Muscle of leg (tissue), 11 donors: ENCODE results near the gene CALHM6. TPM values are rescaled to one million over a fixed set of nuclear protein-coding genes. Genes with fewer than 3 reads are reported as not detected.
"Not testable (repeated sequence)": the region's sequence is repeated elsewhere in the genome, so short reads cannot be mapped to it uniquely, and the experiment has no call there.

ENCODE experiments used
- DNase-seq: peaks from one replicate; pipeline ENCODE4 v3.0.0; 2013
- H3K27ac ChIP-seq: one replicate; pipeline ENCODE4 v1.5.1; 2013; ENCODE audit warnings: mild to moderate bottlenecking, low read length, control low read depth
- H3K27me3 ChIP-seq: one replicate; pipeline ENCODE4 v1.6.1; 2013; ENCODE audit warnings: low read length; ENCODE audit not compliant: control insufficient read depth, insufficient read depth
- H3K36me3 ChIP-seq: one replicate; pipeline ENCODE4 v1.6.1; 2013; ENCODE audit warnings: low read length; ENCODE audit not compliant: control insufficient read depth, insufficient read depth
- H3K4me1 ChIP-seq: one replicate; pipeline ENCODE4 v1.6.1; 2013; ENCODE audit warnings: low read length; ENCODE audit not compliant: control insufficient read depth, insufficient read depth
- H3K4me3 ChIP-seq: one replicate; pipeline ENCODE4 v1.5.1; 2013; ENCODE audit warnings: low read length, control low read depth
- H3K9me3 ChIP-seq: replicated peaks from 2 replicates; pipeline ENCODE4 v1.6.1; 2013; ENCODE audit warnings: low read depth, low read length; ENCODE audit not compliant: control insufficient read depth
- WGBS: methylation state at CpG from one replicate; pipeline ENCODE4 v1.1.5; 2013; ENCODE audit warnings: missing lambda C conversion rate; ENCODE audit not compliant: insufficient coverage; 5-methylcytosine and 5-hydroxymethylcytosine counted together
- polyA plus RNA-seq, 8 donors: library from polyadenylated mRNA; unstranded; fragments of 120-200 nt; gene quantifications; one replicate each; pipeline versions ENCODE4 v1.2.1 to v1.2.3, GENCODE V29; 2013; ENCODE audit warnings: inconsistent platforms in 1 of 8, low replicate concordance in 1 of 8; ENCODE audit not compliant: insufficient read length in 8 of 8, insufficient read depth in 1 of 8
- total RNA-seq: library from RNA; stranded (reverse); fragments of 120-200 nt; gene quantifications from one replicate; pipeline ENCODE4 v1.2.4, GENCODE V29; 2013

CALHM6 gene
- total and polyA plus RNA-seq, 9 donors, result 1.8 to 5.3 (median 3.8) TPM

DNA sequence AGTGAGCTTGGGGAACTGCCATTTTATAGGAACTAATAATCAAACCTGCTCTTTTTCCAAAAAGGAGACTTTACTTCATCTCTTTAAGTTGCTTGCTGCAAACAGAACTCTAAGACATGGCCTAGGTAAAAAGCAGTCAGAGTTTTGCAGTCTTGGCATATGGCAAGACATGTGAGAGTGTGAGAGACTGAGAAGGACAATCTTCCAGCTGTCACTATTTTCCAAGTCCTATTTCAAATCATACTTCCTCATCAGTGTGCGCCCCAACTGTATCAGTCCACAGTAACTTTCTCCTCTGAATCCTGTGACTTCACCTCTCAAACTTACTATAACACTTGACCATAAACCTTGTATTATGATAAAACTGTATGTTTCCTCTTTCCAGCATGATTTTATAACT lies 10.4 kb downstream of the CALHM6 start:
- Histone ChIP-seq H3K36me3 (no peaks in the 10 kb centered on the region), H3K27ac (no peak overlapping the region), H3K9me3 (no peaks in the 10 kb centered on the region), H3K27me3 (no peaks in the 10 kb centered on the region), H3K4me1 (no peaks in the 10 kb centered on the region), H3K4me3 (no peak overlapping the region)
- WGBS, result no CpG with 5 or more reads among the region's 1 CpG
- peak; percentile 59 for DNase-seq

DNA sequence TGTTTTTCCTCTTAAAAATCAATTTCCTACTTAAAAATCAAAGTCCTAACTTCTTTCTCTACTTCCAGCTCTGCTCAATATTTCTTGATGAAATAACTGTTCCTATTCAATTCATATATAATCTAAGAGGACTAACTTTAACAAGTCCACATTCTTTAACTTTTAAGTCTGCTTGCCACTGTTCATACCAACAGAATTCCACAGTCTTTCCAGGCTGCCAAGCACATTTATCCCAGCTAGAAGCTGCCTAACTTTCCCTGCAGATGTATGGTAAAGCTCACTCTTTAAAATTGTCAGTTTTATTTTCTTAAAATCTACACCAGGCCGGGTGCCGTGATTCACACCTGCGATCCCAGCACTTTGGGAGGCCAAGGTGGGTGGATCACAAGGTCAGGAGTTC lies 11.5 kb downstream of the CALHM6 start:
- H3K9me3 ChIP-seq, result no peaks in the 10 kb centered on the region
- no peak overlapping the region for H3K4me3 ChIP-seq
- H3K27me3 ChIP-seq, result no peaks in the 10 kb centered on the region
- H3K4me1 ChIP-seq, result no peaks in the 10 kb centered on the region
- H3K27ac ChIP-seq, result no peak overlapping the region
- no peaks in the 10 kb centered on the region for H3K36me3 ChIP-seq
- DNase-seq, result peak; percentile 60
- WGBS, result no CpG with 5 or more reads among the region's 3 CpGs

DNA sequence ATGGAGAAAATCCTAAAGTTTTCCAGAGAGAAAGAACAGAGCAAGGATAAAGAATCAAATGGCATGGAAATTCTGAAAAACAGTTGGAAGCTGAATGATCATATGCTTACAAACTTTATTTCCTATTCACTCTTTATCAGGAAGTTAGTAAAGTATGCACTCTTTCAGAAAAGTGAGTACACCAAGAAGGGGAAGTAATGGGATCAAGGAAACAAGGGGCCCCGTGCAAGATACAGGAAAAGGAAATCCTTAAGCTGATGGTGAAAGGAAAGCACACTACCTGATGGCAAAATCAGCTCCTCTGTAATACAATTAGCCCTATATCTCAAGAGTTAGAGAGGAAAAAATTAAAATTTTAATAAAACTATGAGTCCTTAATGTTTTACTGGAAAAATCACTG lies 14.0 kb downstream of the CALHM6 start:
- Histone ChIP-seq H3K27me3 (no peaks in the 10 kb centered on the region), H3K4me3 (no peak overlapping the region), H3K27ac (no peak overlapping the region), H3K36me3 (no peaks in the 10 kb centered on the region), H3K4me1 (no peaks in the 10 kb centered on the region), H3K9me3 (no peaks in the 10 kb centered on the region)
- WGBS, result no CpG with 5 or more reads among the region's 1 CpG
- DNase-seq, result peak; percentile 48

- H3K27ac ChIP-seq, result no peak overlapping the region
- no peaks in the 10 kb centered on the region for H3K36me3 ChIP-seq
- peak; percentile 33 for DNase-seq
- no peaks in the 10 kb centered on the region for H3K9me3 ChIP-seq
- no peak overlapping the region for H3K4me3 ChIP-seq
- H3K27me3 ChIP-seq, result no peaks in the 10 kb centered on the region
- H3K4me1 ChIP-seq, result no peaks in the 10 kb centered on the region
- WGBS, result no CpG with 5 or more reads among the region's 5 CpGs
Measured at GRCh38 chr6:116476002-116476678, 15.0 kb downstream of the CALHM6 start.

- no peaks in the 10 kb centered on the region for H3K27me3 ChIP-seq
- H3K4me1 ChIP-seq, result no peaks in the 10 kb centered on the region
- H3K9me3 ChIP-seq, result no peaks in the 10 kb centered on the region
- 67% methylated on average over 1 of the region's 1 CpG for WGBS
- no peak overlapping the region for H3K4me3 ChIP-seq
- no peak for DNase-seq
- no peak overlapping the region for H3K27ac ChIP-seq
- H3K36me3 ChIP-seq, result no peaks in the 10 kb centered on the region
Measured at GRCh38 chr6:116482780-116483179, 21.6 kb downstream of the CALHM6 start.

GRCh38 chr6:116483616-116484015 lies 22.4 kb downstream of the CALHM6 start:
- H3K4me1 ChIP-seq, result no peaks in the 10 kb centered on the region
- no peak overlapping the region for H3K27ac ChIP-seq
- 80% methylated on average over 1 of the region's 2 CpGs for WGBS
- no peaks in the 10 kb centered on the region for H3K9me3 ChIP-seq
- no peak overlapping the region for H3K4me3 ChIP-seq
- H3K36me3 ChIP-seq, result no peaks in the 10 kb centered on the region
- no peaks in the 10 kb centered on the region for H3K27me3 ChIP-seq
- DNase-seq, result no peak

- Histone ChIP-seq H3K4me1 (no peaks in the 10 kb centered on the region), H3K9me3 (no peaks in the 10 kb centered on the region), H3K36me3 (no peaks in the 10 kb centered on the region), H3K27me3 (no peaks in the 10 kb centered on the region), H3K27ac (no peak overlapping the region), H3K4me3 (no peak overlapping the region)
- 13% methylated on average over 1 of the region's 5 CpGs for WGBS
- DNase-seq, result peak; percentile 42
Measured at GRCh38 chr6:116485559-116486184, 24.5 kb downstream of the CALHM6 start.

GRCh38 chr6:116491610-116492330 lies 30.6 kb downstream of the CALHM6 start:
- H3K4me1 ChIP-seq, result no peaks in the 10 kb centered on the region
- H3K27me3 ChIP-seq, result no peaks in the 10 kb centered on the region
- WGBS, result no CpG with 5 or more reads among the region's 1 CpG
- DNase-seq, result no peak
- no peak overlapping the region for H3K4me3 ChIP-seq
- H3K27ac ChIP-seq, result no peak overlapping the region
- H3K36me3 ChIP-seq, result no peaks in the 10 kb centered on the region
- H3K9me3 ChIP-seq, result no peaks in the 10 kb centered on the region

DNA sequence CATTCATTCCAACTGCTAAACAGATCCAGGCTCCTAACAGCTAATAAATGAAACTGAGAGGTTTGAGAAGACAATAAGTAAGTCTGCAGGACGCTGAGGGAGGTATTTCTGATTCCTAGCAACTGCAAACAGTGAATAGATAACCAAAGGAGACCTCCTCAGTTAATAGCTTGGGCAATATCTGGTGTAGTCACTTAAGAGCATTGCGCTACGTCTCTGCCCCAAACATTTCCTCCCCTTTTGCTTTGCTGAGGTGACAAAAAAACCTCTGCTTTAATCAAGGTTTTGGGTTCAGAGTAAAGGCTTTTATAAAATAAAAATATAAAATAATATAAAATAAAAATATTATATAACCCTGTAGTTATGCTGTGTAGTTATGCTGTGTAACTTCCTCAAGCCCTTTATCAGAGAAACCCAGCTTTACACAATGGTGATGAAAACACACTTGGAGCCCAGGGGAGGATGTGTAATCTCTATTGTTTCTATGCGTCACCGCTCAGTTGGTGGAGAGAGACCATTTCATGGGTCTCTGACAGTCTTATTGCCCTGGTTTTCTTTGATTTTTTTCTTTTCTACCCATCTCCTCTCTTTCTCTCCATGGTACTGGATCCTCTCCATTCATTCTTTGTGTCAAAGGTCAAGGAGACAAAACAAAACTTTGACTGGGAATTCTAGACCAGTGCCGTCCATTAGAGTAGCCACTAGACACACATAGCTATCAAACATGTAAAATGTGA lies 31.3 kb downstream of the CALHM6 start:
- Histone ChIP-seq H3K4me3 (no peak overlapping the region), H3K36me3 (no peaks in the 10 kb centered on the region), H3K27ac (no peak overlapping the region), H3K9me3 (no peaks in the 10 kb centered on the region), H3K4me1 (no peaks in the 10 kb centered on the region), H3K27me3 (no peaks in the 10 kb centered on the region)
- DNase-seq, result no peak
- no CpG with 5 or more reads among the region's 6 CpGs for WGBS

- H3K27ac ChIP-seq, H3K4me1 ChIP-seq, H3K36me3 ChIP-seq, H3K27me3 ChIP-seq, H3K9me3 ChIP-seq, DNase-seq, H3K4me3 ChIP-seq: not testable (repeated sequence)
- no CpG with 5 or more reads among the region's 1 CpG for WGBS
Measured at GRCh38 chr6:116495161-116495560, 34.0 kb downstream of the CALHM6 start.
